GM19025 (cell line): ENCODE measurements around the gene CHTF18.
"Not testable (repeated sequence)": the region's sequence is repeated elsewhere in the genome, so short reads cannot be mapped to it uniquely, and the experiment has no call there.

ENCODE experiments used
- ATAC-seq: cut with Tn5 transposase; IDR thresholded peaks from one replicate; pipeline ENCODE4 v1.9.1; 2021; ENCODE audit warnings: mild to moderate bottlenecking, low read depth, moderate library complexity; ENCODE audit not compliant: unreplicated experiment

The CHTF18 gene

DNA sequence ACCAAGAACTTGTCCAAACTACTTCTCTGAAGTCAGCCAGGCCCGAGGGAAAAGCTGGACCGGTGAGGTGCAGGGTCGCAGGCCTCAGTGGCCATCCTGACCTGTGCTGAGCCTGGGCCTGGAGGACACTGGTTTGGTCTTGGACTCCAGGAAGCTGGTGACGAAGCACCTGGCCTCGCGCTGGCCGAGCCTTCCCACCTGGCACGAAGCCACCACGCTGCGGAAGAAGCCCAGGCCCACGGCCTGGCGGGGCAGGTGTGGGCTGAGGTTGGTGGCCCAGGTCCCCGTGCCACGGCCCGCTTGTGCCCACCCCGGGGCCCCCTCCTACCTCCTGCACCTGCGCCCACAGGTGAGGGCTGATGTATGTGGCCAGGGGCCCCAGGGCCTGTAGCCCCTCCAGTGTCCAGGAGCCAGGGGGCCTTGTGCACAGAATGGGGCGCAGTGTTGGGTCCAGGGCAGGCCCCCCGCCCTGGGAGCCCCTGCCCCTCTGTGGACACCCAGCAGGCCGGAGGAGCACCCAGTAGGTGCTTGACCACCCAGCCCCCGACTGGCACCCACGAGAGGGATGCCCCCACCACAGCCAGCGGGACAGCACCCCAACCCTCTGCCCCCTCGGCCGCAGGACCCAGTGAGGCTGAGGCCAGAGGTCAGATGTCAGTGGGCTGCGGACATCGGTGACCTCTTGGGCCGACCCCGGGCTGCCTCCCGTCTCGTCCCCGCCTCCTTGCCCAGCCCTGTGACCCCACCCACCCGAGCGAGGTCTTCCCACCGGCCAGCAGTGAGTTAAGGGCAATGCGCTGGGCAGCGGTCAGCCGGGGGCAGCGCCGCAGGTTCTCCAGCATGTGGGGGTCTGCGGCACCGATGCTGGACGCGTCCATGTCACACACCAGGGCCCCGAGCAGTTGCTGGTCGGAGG lies 14.1 kb upstream of the CHTF18 start:
- no peak for ATAC-seq

GRCh38 chr16:775236-775796 lies 13.1 kb upstream of the CHTF18 start:
- no peak for ATAC-seq

GRCh38 chr16:776298-776697 lies 12.1 kb upstream of the CHTF18 start:
- ATAC-seq = not testable (repeated sequence)

DNA sequence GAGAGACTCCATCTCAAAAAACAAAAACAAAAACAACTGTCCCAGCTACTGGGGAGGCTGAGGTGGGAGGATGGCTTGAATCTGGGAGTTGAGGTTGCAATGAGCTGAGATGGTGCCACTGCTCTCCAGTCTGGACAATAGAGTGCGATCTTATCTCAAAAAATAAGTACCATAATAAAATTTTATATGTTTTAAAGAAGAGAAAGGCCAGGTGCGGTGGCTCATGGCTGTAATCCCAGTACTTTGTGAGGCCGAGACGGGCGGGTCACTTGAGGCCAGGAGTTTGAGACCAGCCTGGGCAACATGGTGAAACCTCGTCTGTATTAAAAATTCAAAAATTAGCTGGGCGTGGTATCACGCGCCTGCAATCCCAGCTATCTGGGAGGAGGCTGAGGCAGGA lies 11.6 kb upstream of the CHTF18 start:
- ATAC-seq = no peak

DNA sequence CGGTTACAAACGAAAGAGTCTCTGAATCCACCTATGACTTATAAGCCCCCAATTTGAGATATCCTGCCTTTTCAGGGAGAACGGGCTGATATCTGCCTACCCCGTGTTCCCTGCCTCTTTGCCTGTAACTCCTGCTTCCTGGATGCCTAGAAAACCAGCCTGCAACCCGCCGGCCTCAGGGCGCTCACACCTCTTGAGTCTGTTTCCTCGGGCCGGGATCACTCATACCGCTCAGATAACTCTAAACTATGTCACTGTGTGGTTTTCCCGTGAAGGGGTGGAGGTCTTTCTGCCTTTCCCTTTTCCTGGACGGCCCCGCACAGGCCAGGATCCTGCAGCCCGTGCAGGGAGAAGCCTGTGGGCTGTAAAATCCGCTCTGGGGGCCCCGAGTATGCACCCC lies 10.6 kb upstream of the CHTF18 start:
- ATAC-seq = no peak

GRCh38 chr16:778447-778846 lies 10.0 kb upstream of the CHTF18 start:
- no peak for ATAC-seq

GRCh38 chr16:778909-779527 lies 9.4 kb upstream of the CHTF18 start:
- no peak for ATAC-seq

DNA sequence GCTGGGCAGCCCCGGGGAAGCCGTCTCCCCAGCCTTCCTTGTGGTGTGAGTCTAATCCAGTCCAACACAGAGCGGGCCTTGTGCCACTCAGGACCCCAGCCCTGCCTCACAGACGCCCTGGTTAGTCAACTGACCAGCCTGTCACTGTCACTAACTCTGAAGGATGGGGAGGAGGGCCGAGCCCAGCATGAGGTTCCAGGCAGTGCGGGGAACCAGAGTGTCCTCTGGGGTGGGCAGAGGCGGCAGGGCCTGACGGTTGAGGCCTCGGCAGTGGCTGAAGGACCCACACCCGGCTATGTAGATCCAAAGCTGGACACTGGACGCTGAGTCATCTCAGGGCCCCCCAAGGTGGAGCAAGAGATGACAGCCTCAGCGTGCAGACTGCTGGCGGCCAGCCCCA lies 8.9 kb upstream of the CHTF18 start:
- no peak for ATAC-seq

DNA sequence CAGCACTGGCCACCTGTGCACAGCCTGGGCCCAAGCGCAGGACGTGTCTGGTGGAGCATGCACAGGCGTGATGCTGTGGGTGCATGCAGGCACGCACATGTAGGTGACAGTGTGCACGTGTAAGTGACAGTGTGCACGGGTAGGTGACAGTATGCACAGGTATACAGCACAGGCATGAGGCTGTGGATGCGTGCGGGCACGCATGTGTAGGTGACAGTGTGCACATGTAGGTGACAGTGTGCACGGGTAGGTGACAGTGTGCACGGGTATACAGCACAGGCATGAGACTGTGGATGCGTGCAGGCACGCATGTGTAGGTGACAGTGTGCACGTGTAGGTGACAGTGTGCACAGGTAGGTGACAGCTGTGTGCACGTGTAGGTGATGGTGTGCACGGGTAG lies 8.1 kb upstream of the CHTF18 start:
- no peak for ATAC-seq

GRCh38 chr16:781346-782010 lies 6.9 kb upstream of the CHTF18 start:
- no peak for ATAC-seq

DNA sequence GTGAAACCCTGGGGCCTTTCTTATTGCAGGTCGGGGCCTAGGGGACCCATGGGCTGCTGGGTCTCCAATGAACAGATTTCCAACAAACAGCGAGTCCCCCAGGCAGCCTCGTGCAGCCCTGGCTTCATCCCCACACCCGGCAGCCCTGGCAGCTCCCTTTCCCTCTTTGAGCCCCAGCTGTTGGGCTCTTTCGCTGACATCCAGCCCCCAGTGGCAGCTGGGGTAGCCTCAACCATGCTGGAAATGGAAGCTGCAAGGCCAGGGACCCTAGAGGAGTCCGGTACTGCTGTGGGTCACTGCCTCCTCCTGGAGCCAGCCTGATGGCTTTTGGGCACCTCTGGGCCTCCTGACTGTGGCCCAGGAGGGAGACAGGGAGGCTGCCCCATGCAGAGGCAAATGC lies 6.2 kb upstream of the CHTF18 start:
- ATAC-seq = no peak

GRCh38 chr16:782766-783403 lies 5.5 kb upstream of the CHTF18 start:
- no peak for ATAC-seq

GRCh38 chr16:783404-784161 lies 4.8 kb upstream of the CHTF18 start:
- no peak for ATAC-seq

DNA sequence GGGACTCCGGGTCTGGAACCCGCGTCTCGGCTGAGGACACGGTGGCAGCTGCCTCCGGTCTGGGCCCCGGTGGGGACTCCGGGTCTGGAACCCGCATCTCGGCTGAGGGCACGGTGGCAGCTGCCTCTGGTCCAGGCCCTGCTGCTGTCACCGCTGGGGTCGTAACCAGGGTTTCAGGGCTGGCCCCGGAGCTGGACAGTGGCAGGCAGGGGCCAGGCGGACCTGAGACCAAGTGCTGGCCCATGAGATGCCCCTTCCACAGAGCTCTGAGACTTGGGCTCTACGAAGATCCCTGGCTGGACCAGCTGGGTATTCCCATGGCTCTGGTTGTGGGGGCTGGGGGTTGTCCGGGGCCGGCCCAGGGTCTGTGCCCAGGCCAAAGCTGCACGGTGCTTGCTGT lies 4.0 kb upstream of the CHTF18 start:
- ATAC-seq = no peak

- no peak for ATAC-seq
Observed at GRCh38 chr16:785563-786535, 2.6 kb upstream of the CHTF18 start.

DNA sequence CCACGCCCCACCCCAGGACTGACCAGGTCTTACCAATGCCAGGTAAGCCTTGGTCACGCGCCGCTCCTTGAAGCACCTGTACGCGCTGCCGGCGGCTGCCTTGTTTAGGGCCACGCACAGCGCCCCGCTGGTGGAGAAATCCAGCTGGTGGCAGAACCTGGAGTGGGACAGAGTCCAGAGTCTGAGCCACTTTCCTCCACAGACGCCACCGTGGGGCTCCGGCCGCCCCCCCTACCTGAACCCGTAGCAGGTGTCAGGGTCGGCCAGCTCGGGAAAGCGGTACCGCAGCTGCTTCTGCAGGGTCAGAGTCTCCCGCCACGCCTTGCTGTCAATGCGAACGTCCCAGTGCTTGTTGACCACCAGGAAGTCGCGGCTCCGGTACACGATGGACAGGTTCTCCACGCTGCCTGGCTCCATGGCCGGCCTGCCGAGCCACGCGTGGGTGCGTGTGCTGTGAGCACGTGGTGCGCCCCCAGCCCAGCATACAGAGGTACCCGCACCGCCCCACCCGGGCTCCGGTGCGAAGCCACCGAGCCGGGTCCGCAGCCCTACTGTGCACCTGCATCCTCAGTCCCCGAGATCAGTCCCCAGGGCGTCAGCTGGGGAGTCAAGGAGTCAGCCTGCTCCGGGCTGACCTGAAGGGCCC lies 976 bp upstream of the CHTF18 start:
- ATAC-seq = no peak

DNA sequence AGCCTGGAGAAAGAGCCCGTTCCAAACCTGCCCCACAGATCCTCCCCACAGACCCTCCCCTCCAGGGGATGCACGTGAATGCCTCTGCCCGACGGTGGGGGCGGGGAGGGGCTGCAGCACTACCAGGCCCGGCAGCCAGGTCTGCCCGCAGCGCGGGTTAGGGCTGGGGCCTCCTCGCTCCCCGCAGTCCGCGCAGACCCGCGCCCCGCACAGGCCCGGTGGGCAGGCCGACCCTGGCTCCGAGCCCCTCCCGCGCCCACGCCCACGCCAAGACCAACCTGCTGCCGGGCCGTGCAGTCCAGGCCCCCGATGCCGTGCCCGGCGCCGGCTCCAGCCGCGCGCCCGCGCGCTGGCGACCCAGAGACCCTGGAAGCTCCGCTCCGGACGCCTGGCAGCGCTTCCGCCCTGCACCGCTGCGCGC lies 432 bp upstream of the CHTF18 start, which contains the start of gene RPUSD1:
Gene RPUSD1 (minus strand): TSS at position 404 of the 421 bp plus-strand sequence. CDS start 644 bp downstream, outside the sequence.
- peak; percentile 21 for ATAC-seq

DNA sequence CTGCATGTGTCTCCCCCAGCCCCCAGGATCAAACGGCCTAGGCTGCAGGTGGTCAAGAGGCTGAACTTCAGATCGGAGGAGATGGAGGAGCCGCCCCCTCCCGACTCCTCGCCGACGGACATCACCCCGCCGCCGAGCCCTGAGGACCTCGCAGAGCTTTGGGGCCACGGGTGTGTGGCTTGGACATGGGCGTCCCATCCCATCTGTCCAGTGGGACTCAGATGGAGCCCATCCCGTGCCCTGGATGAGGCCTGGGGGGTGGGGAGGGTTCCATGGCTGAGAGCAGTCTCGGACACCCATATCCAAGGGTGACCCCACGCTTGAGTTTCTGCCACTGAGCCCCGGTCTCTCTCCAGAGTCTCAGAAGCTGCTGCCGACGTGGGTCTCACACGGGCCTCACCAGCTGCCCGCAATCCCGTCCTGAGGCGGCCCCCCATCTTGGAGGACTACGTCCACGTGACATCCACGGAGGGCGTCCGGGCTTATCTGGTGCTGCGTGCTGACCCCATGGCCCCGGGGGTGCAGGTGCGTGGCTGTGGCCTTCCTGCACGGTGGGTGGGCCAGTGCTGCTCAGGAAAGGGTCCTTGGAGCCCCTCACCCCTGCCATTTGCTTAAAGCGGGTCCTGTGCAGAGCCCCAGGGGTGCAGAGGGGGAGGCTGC lies 901 bp downstream of the CHTF18 start:
- no peak for ATAC-seq
